ENCODE measurements around the gene GOLGA6A.
A peak's percentile ranks its signal among the peaks of the same experiment; 100 is the strongest.
"Not testable (repeated sequence)": the region's sequence is repeated elsewhere in the genome, so short reads cannot be mapped to it uniquely, and the experiment has no call there.

The GOLGA6A gene

GRCh38 chr15:74082450-74082849, at the start of gene GOLGA6A:
TSS of gene GOLGA6A (minus strand) at chr15:74082550. CDS start at chr15:74082509, 41 bp downstream.
- DNase-seq: not testable (repeated sequence)

- DNase-seq: no peak
Observed at GRCh38 chr15:74131628-74132413, 49.5 kb upstream of the GOLGA6A start.

- DNase-seq: no peak
Observed at GRCh38 chr15:74130849-74131627, 48.7 kb upstream of the GOLGA6A start.

- DNase-seq: peak; percentile 28 to 32
Observed at GRCh38 chr15:74130155-74130848, 48.0 kb upstream of the GOLGA6A start, which contains the start of gene ISLR2. TSS of gene ISLR2 (plus strand) at chr15:74130586. CDS start at chr15:74132755, 2,169 bp downstream.

- no peak for DNase-seq
Observed at GRCh38 chr15:74129586-74130154, 47.3 kb upstream of the GOLGA6A start.

- no peak for DNase-seq
Observed at GRCh38 chr15:74128785-74129585, 46.6 kb upstream of the GOLGA6A start.

GRCh38 chr15:74127954-74128784, 45.8 kb upstream of the GOLGA6A start:
- DNase-seq: no peak

- peak; percentile 89 to 90 for DNase-seq
Observed at GRCh38 chr15:74127255-74127953, 45.1 kb upstream of the GOLGA6A start.

GRCh38 chr15:74124759-74125158, 42.4 kb upstream of the GOLGA6A start:
- no peak for DNase-seq

GRCh38 chr15:74124196-74124595, 41.8 kb upstream of the GOLGA6A start:
- no peak for DNase-seq

GRCh38 chr15:74123658-74124057, 41.3 kb upstream of the GOLGA6A start:
- no peak for DNase-seq

GRCh38 chr15:74123131-74123429, 40.7 kb upstream of the GOLGA6A start:
- no peak for DNase-seq

- no peak for DNase-seq
Observed at GRCh38 chr15:74122403-74123130, 40.2 kb upstream of the GOLGA6A start.

- DNase-seq: no peak
Observed at GRCh38 chr15:74121858-74122257, 39.5 kb upstream of the GOLGA6A start.

GRCh38 chr15:74121039-74121438, 38.7 kb upstream of the GOLGA6A start:
- DNase-seq: no peak

- no peak for DNase-seq
Observed at GRCh38 chr15:74120426-74120825, 38.1 kb upstream of the GOLGA6A start.

GRCh38 chr15:74109713-74110112, 27.4 kb upstream of the GOLGA6A start:
- DNase-seq: no peak

- not testable (repeated sequence) for DNase-seq
Observed at GRCh38 chr15:74108611-74109010, 26.3 kb upstream of the GOLGA6A start.

- no peak for DNase-seq
Observed at GRCh38 chr15:74108111-74108510, 25.8 kb upstream of the GOLGA6A start.
